Neural progenitor cell (in vitro differentiated cells): ENCODE data around the gene GEMIN8. TPM values are rescaled to one million over a fixed set of nuclear protein-coding genes. Genes with fewer than 3 reads are reported as not detected.

Source experiments
- DNase-seq: peaks from one replicate; pipeline ENCODE4 v3.0.0-alpha.2; 2016; ENCODE audit warnings: low spot score
- H2AFZ ChIP-seq: fragments of 200-600 bp; sonication (generic); replicated peaks from 2 replicates; pipeline ENCODE4 v1.6.1; 2016; ENCODE audit warnings: antibody characterized with exemption
- H3F3A ChIP-seq: fragments of 200-600 bp; sonication (generic); 2 replicates; pipeline ENCODE4 v1.6.1; 2016; ENCODE audit warnings: antibody characterized with exemption, low read depth
- H3K27ac ChIP-seq: fragments of 200-600 bp; sonication (generic); 2 replicates; pipeline ENCODE4 v1.5.1; 2016; ENCODE audit warnings: mild to moderate bottlenecking
- H3K27me3 ChIP-seq: fragments of 200-600 bp; sonication (generic); 2 replicates; pipeline ENCODE4 v1.6.1; 2016; ENCODE audit warnings: mild to moderate bottlenecking, moderate library complexity
- H3K36me3 ChIP-seq: fragments of 200-600 bp; sonication (generic); 2 replicates; pipeline ENCODE4 v1.5.1; 2016
- H3K4me1 ChIP-seq: fragments of 200-600 bp; sonication (generic); 2 replicates; pipeline ENCODE4 v1.6.1; 2016; ENCODE audit warnings: mixed run types
- H3K4me2 ChIP-seq: fragments of 200-600 bp; sonication (generic); 2 replicates; pipeline ENCODE4 v1.6.1; 2016
- H3K4me3 ChIP-seq: fragments of 200-600 bp; sonication (generic); 2 replicates; pipeline ENCODE4 v1.5.1; 2016
- H3K79me2 ChIP-seq: fragments of 200-600 bp; sonication (generic); 2 replicates; pipeline ENCODE4 v1.6.1; 2016; ENCODE audit warnings: low read depth
- H3K9ac ChIP-seq: fragments of 200-600 bp; sonication (generic); 2 replicates; pipeline ENCODE4 v1.6.1; 2016
- H3K9me3 ChIP-seq: fragments of 200-600 bp; sonication (generic); 2 replicates; pipeline ENCODE4 v1.5.1; 2016; ENCODE audit warnings: low read depth
- H4K20me1 ChIP-seq: fragments of 200-600 bp; sonication (generic); 2 replicates; pipeline ENCODE4 v1.6.1; 2016; ENCODE audit warnings: low read depth
- H3K27ac Mint-ChIP-seq: 3 replicates; pipeline ENCODE4 v1.8.0; 2021; ENCODE audit warnings: mixed read lengths
- H3K27me3 Mint-ChIP-seq: 2 replicates; pipeline ENCODE4 v1.8.0; 2022; ENCODE audit warnings: low read depth, mild to moderate bottlenecking, inconsistent platforms, moderate library complexity, mixed read lengths; ENCODE audit not compliant: insufficient read depth
- H3K36me3 Mint-ChIP-seq: 3 replicates; pipeline ENCODE4 v1.8.0; 2021; ENCODE audit warnings: mixed read lengths
- H3K4me1 Mint-ChIP-seq: 3 replicates; pipeline ENCODE4 v1.8.0; 2021; ENCODE audit warnings: mixed read lengths
- H3K4me3 Mint-ChIP-seq: 3 replicates; pipeline ENCODE4 v1.8.0; 2021; ENCODE audit warnings: mild to moderate bottlenecking, moderate library complexity, mixed read lengths
- H3K9me3 Mint-ChIP-seq: 3 replicates; pipeline ENCODE4 v1.8.0; 2020; ENCODE audit warnings: mixed read lengths
- CTCF ChIP-seq: fragments of 200-600 bp; sonication (generic); IDR thresholded peaks from 2 replicates; pipeline ENCODE4 v1.5.1; 2017; ENCODE audit warnings: antibody characterized with exemption, mild to moderate bottlenecking
- EZH2 ChIP-seq: fragments of 200-600 bp; sonication (generic); IDR thresholded peaks from 2 replicates; pipeline ENCODE4 v1.6.1; 2017; ENCODE audit warnings: antibody characterized with exemption, mild to moderate bottlenecking, moderate library complexity
- EZH2phosphoT487 ChIP-seq: fragments of 200-600 bp; sonication (generic); IDR thresholded peaks from 2 replicates; pipeline ENCODE4 v1.6.1; 2017; ENCODE audit warnings: antibody characterized with exemption
- total RNA-seq: library from RNA; depleted of rRNA; stranded (reverse); fragments of >200 nt; gene quantifications from 2 replicates; pipeline ENCODE4 v1.2.3, GENCODE V29; 2015; ENCODE audit warnings: low replicate concordance

Gene GEMIN8
- total RNA-seq, 1 donor from 2014 or later: 18.0 TPM

GRCh38 chrX:14026121-14026520 lies 3.6 kb downstream of the GEMIN8 start:
- peak overlapping the region; percentile 54 for H3K4me2 ChIP-seq
- Mint-ChIP-seq H3K9me3 (peaks cover 11% of the 10 kb centered on the region), H3K4me3 (peak overlapping the region; percentile 15), H3K27ac (peak overlapping the region; percentile 84), H3K36me3 (peaks cover 9% of the 10 kb centered on the region), H3K27me3 (peaks cover 2% of the 10 kb centered on the region), H3K4me1 (peaks cover 24% of the 10 kb centered on the region)
- peak; percentile 71 for DNase-seq
- peaks cover 17% of the 10 kb centered on the region for H3K79me2 ChIP-seq
- H3F3A ChIP-seq: peaks cover 22% of the 10 kb centered on the region
- H3K27me3 ChIP-seq: no peaks in the 10 kb centered on the region
- TF ChIP-seq EZH2phosphoT487 (no peak), CTCF (no peak), EZH2 (no peak)
- peaks cover 25% of the 10 kb centered on the region for H3K4me1 ChIP-seq
- H3K4me3 ChIP-seq: peak overlapping the region; percentile 8
- no peak overlapping the region for H2AFZ ChIP-seq
- no peaks in the 10 kb centered on the region for H4K20me1 ChIP-seq
- H3K9me3 ChIP-seq: peaks cover 7% of the 10 kb centered on the region
- H3K9ac ChIP-seq: no peak overlapping the region
- H3K36me3 ChIP-seq: no peaks in the 10 kb centered on the region
- peak overlapping the region; percentile 68 for H3K27ac ChIP-seq

- Mint-ChIP-seq H3K4me1 (peaks cover 10% of the 10 kb centered on the region), H3K9me3 (peaks cover 11% of the 10 kb centered on the region), H3K36me3 (peaks cover 13% of the 10 kb centered on the region), H3K27ac (no peak overlapping the region), H3K4me3 (no peak overlapping the region), H3K27me3 (peaks cover 4% of the 10 kb centered on the region)
- Histone ChIP-seq H3K36me3 (no peaks in the 10 kb centered on the region), H3K4me2 (no peak overlapping the region), H3K9ac (no peak overlapping the region), H4K20me1 (no peaks in the 10 kb centered on the region), H3K79me2 (peaks cover under 1% of the 10 kb centered on the region), H3K27me3 (no peaks in the 10 kb centered on the region), H3K27ac (no peak overlapping the region), H3K9me3 (peaks cover 11% of the 10 kb centered on the region), H3K4me3 (no peak overlapping the region), H2AFZ (no peak overlapping the region), H3K4me1 (peaks cover 18% of the 10 kb centered on the region), H3F3A (peaks cover 15% of the 10 kb centered on the region)
- TF ChIP-seq CTCF (no peak), EZH2 (no peak), EZH2phosphoT487 (no peak)
- DNase-seq: no peak
Observed at GRCh38 chrX:14022019-14022418, 7.7 kb downstream of the GEMIN8 start.

GRCh38 chrX:14017399-14017798 lies 12.3 kb downstream of the GEMIN8 start:
- H3K27ac ChIP-seq: no peak overlapping the region
- H3K4me1 ChIP-seq: no peaks in the 10 kb centered on the region
- H2AFZ ChIP-seq: no peak overlapping the region
- peaks cover 2% of the 10 kb centered on the region for H3K27me3 Mint-ChIP-seq
- peaks cover 5% of the 10 kb centered on the region for H3K9me3 Mint-ChIP-seq
- no peaks in the 10 kb centered on the region for H3K27me3 ChIP-seq
- no peak overlapping the region for H3K4me3 Mint-ChIP-seq
- no peaks in the 10 kb centered on the region for H3K36me3 ChIP-seq
- no peaks in the 10 kb centered on the region for H3K4me1 Mint-ChIP-seq
- H4K20me1 ChIP-seq: no peaks in the 10 kb centered on the region
- H3K4me3 ChIP-seq: no peak overlapping the region
- H3K4me2 ChIP-seq: no peak overlapping the region
- peaks cover 8% of the 10 kb centered on the region for H3K9me3 ChIP-seq
- no peak overlapping the region for H3K27ac Mint-ChIP-seq
- no peak for TF ChIP-seq EZH2phosphoT487
- no peak for TF ChIP-seq CTCF
- no peak for TF ChIP-seq EZH2
- peaks cover 16% of the 10 kb centered on the region for H3K36me3 Mint-ChIP-seq
- H3F3A ChIP-seq: no peaks in the 10 kb centered on the region
- H3K79me2 ChIP-seq: no peaks in the 10 kb centered on the region
- H3K9ac ChIP-seq: no peak overlapping the region
- DNase-seq: no peak
